HCT116 (cell line): ENCODE data around the gene ENOPH1. TPM values are rescaled to one million over a fixed set of nuclear protein-coding genes. Genes with fewer than 3 reads are reported as not detected.
"Not testable (repeated sequence)": the region's sequence is repeated elsewhere in the genome, so short reads cannot be mapped to it uniquely, and the experiment has no call there.

Experiments used
- ATAC-seq: fragments of 200-7000 bp; cut with Tn5 transposase; 2 replicates; pipeline ENCODE4 v1.9.1; 2020; ENCODE audit warnings: mild to moderate bottlenecking, moderate library complexity
- BruUV-seq: library from RNA; stranded (reverse); fragments of 400-500 nt; replicated peaks from 2 replicates; lab custom pipeline; 2021; lab: Mats Ljungman, UMichigan
- CTCF ChIA-PET: fragments of 300-600 bp; sonication (Branson Sonifier 250); formaldehyde crosslinking; loops from one replicate; lab custom pipeline; 2021; ENCODE audit warnings: antibody characterized with exemption; lab: Charles Lee
- POLR2A ChIA-PET: fragments of 300-600, 350-600 bp; sonication (Branson Sonifier 250); formaldehyde crosslinking; loops from one replicate; lab custom pipeline; 2021; ENCODE audit warnings: antibody characterized with exemption; lab: Charles Lee
- RAD21 ChIA-PET, 2 experiments: fragments of 300-600 bp; sonication (Branson Sonifier 250); formaldehyde crosslinking; loops; one replicate each; lab custom pipeline; 2023; ENCODE audit warnings: low total read pairs in 2 of 2; ENCODE audit not compliant: uncharacterized antibody in 2 of 2, unreplicated experiment in 2 of 2, low non-redundant PET in 1 of 2; lab: Charles Lee
- DNase-seq: peaks from one replicate; pipeline ENCODE4 v3.0.0-alpha.2; 2010; ENCODE audit warnings: low read depth, low spot score
- H2AFZ ChIP-seq: fragments of 200-600 bp; shearing (Covaris generic), sonication (generic); 2 replicates; pipeline ENCODE4 v1.6.1; 2017; ENCODE audit warnings: low read depth, mixed run types, mixed read lengths, antibody characterized with exemption, low read length; ENCODE audit not compliant: poor library complexity, severe bottlenecking
- H3K27ac ChIP-seq: 2 replicates; pipeline ENCODE4 v1.5.1; 2012; ENCODE audit warnings: low read depth, low read length
- H3K27me3 ChIP-seq: fragments of 200-600 bp; sonication (generic); 2 replicates; pipeline ENCODE4 v1.6.1; 2016; ENCODE audit warnings: mixed run types, low read length, mixed read lengths; ENCODE audit not compliant: insufficient read depth
- H3K36me3 ChIP-seq, 2 experiments: fragments of 200-500 bp in 1 of 2; fragments of 200-600 bp in 1 of 2; sonication (Bioruptor generic) in 1 of 2; sonication (generic) in 1 of 2; 2 replicates each; pipeline versions ENCODE4 v1.5.1 to v1.6.1; 2014 to 2016; ENCODE audit warnings: low read length in 2 of 2, inconsistent platforms in 1 of 2, mixed read lengths in 1 of 2, mixed run types in 1 of 2; ENCODE audit not compliant: insufficient read depth in 2 of 2, control insufficient read depth in 1 of 2
- H3K4me1 ChIP-seq, 2 experiments: fragments of 200-600 bp in 1 of 2; sonication (generic) in 1 of 2; 2 replicates each; pipeline versions ENCODE4 v1.5.1 to v1.6.1; 2012 to 2017; ENCODE audit warnings: low read length in 2 of 2, inconsistent platforms in 1 of 2, mild to moderate bottlenecking in 1 of 2, mixed read lengths in 1 of 2, mixed run types in 1 of 2, moderate library complexity in 1 of 2; ENCODE audit not compliant: insufficient read depth in 2 of 2, control insufficient read depth in 1 of 2
- H3K4me2 ChIP-seq: fragments of 200-600 bp; sonication (generic); 2 replicates; pipeline ENCODE4 v1.6.1; 2017; ENCODE audit warnings: mixed run types, low read length, mixed read lengths
- H3K4me3 ChIP-seq, 2 experiments: fragments of 200-600 bp in 1 of 2; sonication (generic) in 1 of 2; replicated peaks in 1 of 2; 2 replicates each; pipeline ENCODE4 v1.5.1; 2011 to 2016; ENCODE audit warnings: low read length in 2 of 2, control low read depth in 1 of 2, low read depth in 1 of 2, mild to moderate bottlenecking in 1 of 2, mixed read lengths in 1 of 2, mixed run types in 1 of 2
- H3K79me2 ChIP-seq: fragments of 200-600 bp; sonication (generic); 2 replicates; pipeline ENCODE4 v1.6.1; 2017; ENCODE audit warnings: mild to moderate bottlenecking, mixed run types, low read length, moderate library complexity, mixed read lengths; ENCODE audit not compliant: insufficient read depth
- H3K9ac ChIP-seq: fragments of 200-600 bp; sonication (generic); 2 replicates; pipeline ENCODE4 v1.6.1; 2016; ENCODE audit warnings: low read length, mixed read lengths
- H3K9me2 ChIP-seq: fragments of 200-600 bp; sonication (generic), shearing (Covaris generic); 2 replicates; pipeline ENCODE4 v1.6.1; 2017; ENCODE audit warnings: mixed run types, mild to moderate bottlenecking, moderate library complexity; ENCODE audit not compliant: insufficient read depth
- H3K9me3 ChIP-seq, 2 experiments: fragments of 200-500 bp in 1 of 2; fragments of 200-600 bp in 1 of 2; sonication (Bioruptor generic) in 1 of 2; sonication (generic) in 1 of 2; 2 replicates each; pipeline ENCODE4 v1.6.1; 2014 to 2017; ENCODE audit warnings: low read length in 2 of 2, mixed read lengths in 2 of 2, inconsistent platforms in 1 of 2, low read depth in 1 of 2, mild to moderate bottlenecking in 1 of 2, mixed run types in 1 of 2, moderate library complexity in 1 of 2; ENCODE audit not compliant: control insufficient read depth in 1 of 2, insufficient read depth in 1 of 2
- H4K20me1 ChIP-seq: fragments of 200-600 bp; sonication (generic), shearing (Covaris generic); 2 replicates; pipeline ENCODE4 v1.6.1; 2017; ENCODE audit warnings: mixed run types, mild to moderate bottlenecking, moderate library complexity; ENCODE audit not compliant: insufficient read depth
- CBX3 ChIP-seq: IDR thresholded peaks from 2 replicates; pipeline ENCODE4 v1.6.1; 2012; ENCODE audit warnings: low read depth
- EGR1 ChIP-seq: IDR thresholded peaks from 2 replicates; pipeline ENCODE4 v1.6.1; 2012; ENCODE audit warnings: low read depth
- ELF1 ChIP-seq: IDR thresholded peaks from 2 replicates; pipeline ENCODE4 v1.6.1; 2012; ENCODE audit warnings: low read depth, borderline replicate concordance
- EZH2phosphoT487 ChIP-seq: fragments of 200-600 bp; IDR thresholded peaks from 2 replicates; pipeline ENCODE4 v1.6.1; 2018; ENCODE audit warnings: antibody characterized with exemption, borderline replicate concordance
- JUND ChIP-seq: IDR thresholded peaks from 2 replicates; pipeline ENCODE4 v1.6.1; 2012
- POLR2A ChIP-seq: IDR thresholded peaks from 2 replicates; pipeline ENCODE4 v1.7.0; 2011; ENCODE audit warnings: borderline replicate concordance; ENCODE audit not compliant: insufficient read depth, insufficient read length; ENCODE audit errors: extremely low read depth
- SIN3A ChIP-seq: IDR thresholded peaks from 2 replicates; pipeline ENCODE4 v1.6.1; 2012; ENCODE audit warnings: low read depth
- YY1 ChIP-seq: IDR thresholded peaks from 2 replicates; pipeline ENCODE4 v1.6.1; 2011; ENCODE audit warnings: low read length, low read depth, moderate library complexity, mild to moderate bottlenecking; ENCODE audit not compliant: insufficient replicate concordance; ENCODE audit errors: extremely low read depth
- ZNF274 ChIP-seq: fragments of 200-500 bp; sonication (Bioruptor generic); IDR thresholded peaks from 2 replicates; pipeline ENCODE4 v1.6.1; 2014; ENCODE audit warnings: mild to moderate bottlenecking, low read depth, low read length, inconsistent platforms
- intact Hi-C: fragments of 100-400 bp; cut with micrococcal nuclease; formaldehyde crosslinking; loops from 2 replicates; pipeline ENCODE4 v1.10.0; 2022
- total RNA-seq: library from RNA; stranded (reverse); gene quantifications from one replicate; pipeline ENCODE4 v1.2.1, GENCODE V29; 2021; ENCODE audit not compliant: unreplicated experiment
- TF ChIP-seq, protein P1 (sequence below), 3 experiments: fragments of 200-600 bp in 1 of 3; sonication (generic) in 1 of 3; IDR thresholded peaks in 2 of 3; conservative IDR thresholded peaks in 1 of 3; 2 replicates each; pipeline ENCODE4 v1.5.1; 2012 to 2017; ENCODE audit warnings: low read depth in 2 of 3, low read length in 2 of 3, antibody characterized with exemption in 1 of 3, borderline replicate concordance in 1 of 3, control low read depth in 1 of 3, mild to moderate bottlenecking in 1 of 3, mixed read lengths in 1 of 3, mixed run types in 1 of 3, moderate library complexity in 1 of 3; ENCODE audit not compliant: insufficient read depth in 1 of 3
- TF ChIP-seq, protein P2 (sequence below): IDR thresholded peaks from 2 replicates; pipeline ENCODE4 v1.6.1; 2012
- TF ChIP-seq, protein P3 (sequence below): IDR thresholded peaks from 2 replicates; pipeline ENCODE4 v1.6.1; 2012

The ENOPH1 gene
- total RNA-seq, 1 experiment from 2014 or later, result 53.4 TPM

DNA sequence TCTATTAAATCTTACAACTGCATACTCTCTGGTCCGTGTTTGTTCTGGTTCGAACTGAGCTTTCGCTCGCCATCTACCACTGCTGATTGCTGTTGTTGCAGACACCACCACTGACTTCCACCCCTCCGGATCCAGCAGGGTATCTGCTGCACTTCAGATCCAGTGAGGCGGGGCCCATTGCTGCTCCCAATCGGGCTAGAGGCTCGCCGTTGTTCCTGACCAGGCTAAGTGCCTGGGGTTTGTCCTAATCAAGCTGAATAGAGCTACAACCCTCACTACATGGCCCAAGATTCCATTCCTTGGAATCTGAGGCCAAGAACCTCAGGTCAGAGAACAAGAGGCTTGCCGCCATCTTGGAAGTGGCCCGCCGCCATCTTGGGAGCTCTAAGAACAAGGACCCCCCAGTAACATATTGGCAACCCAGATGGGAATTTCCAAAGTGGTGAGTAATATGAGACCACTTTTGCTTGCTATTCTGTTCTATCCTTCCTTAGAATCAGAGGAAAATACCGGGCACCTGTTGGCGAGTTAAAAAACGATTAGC, 43.3 kb downstream of the ENOPH1 start:
- Histone ChIP-seq H3K36me3 (no peaks in the 10 kb centered on the region), H3K4me2 (no peak overlapping the region), H4K20me1 (no peaks in the 10 kb centered on the region), H3K9me2 (no peaks in the 10 kb centered on the region; the same call in 1 of the 2 replicates), H3K27ac (no peak overlapping the region), H2AFZ (no peak overlapping the region), H3K4me1 (no peaks in the 10 kb centered on the region), H3K4me3 (no peak overlapping the region), H3K9me3 (no peaks in the 10 kb centered on the region), H3K9ac (no peak overlapping the region), H3K79me2 (no peaks in the 10 kb centered on the region), H3K27me3 (no peaks in the 10 kb centered on the region)
- DNase-seq, result no peak
- ChIA-PET POLR2A (no interaction called here), RAD21 (no interaction called here), CTCF (no interaction called here)
- BruUV-seq, result no TSS peak
- TF ChIP-seq YY1 (no peak), CBX3 (no peak), JUND (no peak), EGR1 (no peak), ZNF274 (no peak), SIN3A (no peak), EZH2phosphoT487 (no peak), POLR2A (no peak), ELF1 (no peak)
- TF ChIP-seq, protein P1, sequence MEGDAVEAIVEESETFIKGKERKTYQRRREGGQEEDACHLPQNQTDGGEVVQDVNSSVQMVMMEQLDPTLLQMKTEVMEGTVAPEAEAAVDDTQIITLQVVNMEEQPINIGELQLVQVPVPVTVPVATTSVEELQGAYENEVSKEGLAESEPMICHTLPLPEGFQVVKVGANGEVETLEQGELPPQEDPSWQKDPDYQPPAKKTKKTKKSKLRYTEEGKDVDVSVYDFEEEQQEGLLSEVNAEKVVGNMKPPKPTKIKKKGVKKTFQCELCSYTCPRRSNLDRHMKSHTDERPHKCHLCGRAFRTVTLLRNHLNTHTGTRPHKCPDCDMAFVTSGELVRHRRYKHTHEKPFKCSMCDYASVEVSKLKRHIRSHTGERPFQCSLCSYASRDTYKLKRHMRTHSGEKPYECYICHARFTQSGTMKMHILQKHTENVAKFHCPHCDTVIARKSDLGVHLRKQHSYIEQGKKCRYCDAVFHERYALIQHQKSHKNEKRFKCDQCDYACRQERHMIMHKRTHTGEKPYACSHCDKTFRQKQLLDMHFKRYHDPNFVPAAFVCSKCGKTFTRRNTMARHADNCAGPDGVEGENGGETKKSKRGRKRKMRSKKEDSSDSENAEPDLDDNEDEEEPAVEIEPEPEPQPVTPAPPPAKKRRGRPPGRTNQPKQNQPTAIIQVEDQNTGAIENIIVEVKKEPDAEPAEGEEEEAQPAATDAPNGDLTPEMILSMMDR (IDR thresholded peaks at IDR 0.05 in 2 of 3, conservative IDR thresholded peaks at IDR 0.05 in 1 of 3; ENCODE audit: borderline replicate concordance in 1 of 3, insufficient read depth in 1 of 3, low read depth in 2 of 3, low read length in 2 of 3), result no peak
- TF ChIP-seq, protein P2, sequence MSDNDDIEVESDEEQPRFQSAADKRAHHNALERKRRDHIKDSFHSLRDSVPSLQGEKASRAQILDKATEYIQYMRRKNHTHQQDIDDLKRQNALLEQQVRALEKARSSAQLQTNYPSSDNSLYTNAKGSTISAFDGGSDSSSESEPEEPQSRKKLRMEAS, result no peak
- TF ChIP-seq, protein P3, sequence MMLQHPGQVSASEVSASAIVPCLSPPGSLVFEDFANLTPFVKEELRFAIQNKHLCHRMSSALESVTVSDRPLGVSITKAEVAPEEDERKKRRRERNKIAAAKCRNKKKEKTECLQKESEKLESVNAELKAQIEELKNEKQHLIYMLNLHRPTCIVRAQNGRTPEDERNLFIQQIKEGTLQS, result no peak
- no peak for ATAC-seq
- intact Hi-C loops, result no loop called here

DNA sequence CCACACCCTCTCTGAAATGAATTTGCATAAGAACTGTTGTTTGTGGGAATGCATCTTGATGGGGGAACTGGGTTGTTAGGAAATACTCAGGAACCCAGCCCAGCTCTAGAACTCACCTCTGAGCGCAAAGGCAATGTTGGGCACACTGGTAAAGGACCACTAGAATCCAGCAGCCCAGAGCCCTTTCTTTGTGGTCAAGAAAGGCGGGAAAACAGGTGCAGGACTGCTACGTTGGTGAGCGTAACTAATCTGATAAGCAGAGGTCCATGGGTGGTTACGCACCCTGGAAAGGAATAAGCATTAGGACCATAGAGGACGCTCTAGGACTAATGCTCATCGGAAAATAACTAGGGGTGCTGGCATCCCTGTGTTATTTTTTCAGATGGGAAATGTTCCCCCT, 45.5 kb downstream of the ENOPH1 start:
- POLR2A ChIA-PET, H3K79me2 ChIP-seq, H3K9me3 ChIP-seq, ATAC-seq, H2AFZ ChIP-seq, BruUV-seq, H3K9ac ChIP-seq, CTCF ChIA-PET, intact Hi-C loops, H4K20me1 ChIP-seq, H3K4me2 ChIP-seq, H3K9me2 ChIP-seq, RAD21 ChIA-PET, H3K4me1 ChIP-seq, H3K27me3 ChIP-seq, H3K27ac ChIP-seq, DNase-seq, H3K4me3 ChIP-seq, H3K36me3 ChIP-seq: not testable (repeated sequence)

DNA sequence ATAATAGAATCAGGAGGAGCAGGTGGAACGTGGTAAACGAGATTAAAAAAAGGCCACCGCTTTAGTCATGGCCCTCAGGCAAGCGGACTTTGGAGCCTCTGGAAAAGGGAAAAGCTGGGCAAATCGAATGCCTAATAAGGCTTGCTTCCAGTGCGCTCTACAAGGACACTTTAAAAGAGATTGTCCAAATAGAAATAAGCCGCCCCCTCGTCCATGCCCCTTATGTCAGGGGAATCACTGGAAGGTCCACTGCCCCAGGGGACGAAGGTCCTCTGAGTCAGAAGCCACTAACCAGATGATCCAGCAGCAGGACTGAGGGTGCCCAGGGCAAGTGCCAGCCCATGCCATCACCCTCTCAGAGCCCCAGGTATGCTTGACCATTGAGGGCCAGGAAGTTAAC, 47.1 kb downstream of the ENOPH1 start:
- DNase-seq, H3K9ac ChIP-seq, H3K79me2 ChIP-seq, H4K20me1 ChIP-seq, RAD21 ChIA-PET, H3K27me3 ChIP-seq, POLR2A ChIA-PET, H3K9me3 ChIP-seq, H3K4me2 ChIP-seq, intact Hi-C loops, H3K9me2 ChIP-seq, H3K27ac ChIP-seq, CTCF ChIA-PET, BruUV-seq, H3K4me3 ChIP-seq, H3K4me1 ChIP-seq, ATAC-seq, H2AFZ ChIP-seq, H3K36me3 ChIP-seq: not testable (repeated sequence)
